ENCODE measurements around the gene SLC13A3.

DNA sequence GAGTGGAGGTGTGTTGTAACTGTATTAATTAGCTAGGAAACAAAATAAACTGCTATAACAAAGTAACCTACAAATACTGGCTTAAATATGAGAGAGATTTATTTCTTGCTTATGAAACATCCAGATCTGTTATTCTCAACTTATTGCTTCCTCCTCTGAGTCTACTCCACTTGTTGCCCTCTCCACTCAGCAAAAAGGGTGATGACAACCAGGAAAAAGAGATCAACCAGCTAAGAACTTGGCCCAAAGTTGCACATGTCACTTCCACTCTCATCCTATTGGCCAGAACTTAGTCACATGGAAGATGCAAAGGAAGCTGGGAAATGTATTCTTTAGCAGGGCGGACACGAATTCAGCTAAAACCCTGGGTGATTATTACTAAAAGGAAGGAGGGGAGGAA is 43.2 kb upstream of the SLC13A3 start:
- TF ChIP-seq, protein P1, sequence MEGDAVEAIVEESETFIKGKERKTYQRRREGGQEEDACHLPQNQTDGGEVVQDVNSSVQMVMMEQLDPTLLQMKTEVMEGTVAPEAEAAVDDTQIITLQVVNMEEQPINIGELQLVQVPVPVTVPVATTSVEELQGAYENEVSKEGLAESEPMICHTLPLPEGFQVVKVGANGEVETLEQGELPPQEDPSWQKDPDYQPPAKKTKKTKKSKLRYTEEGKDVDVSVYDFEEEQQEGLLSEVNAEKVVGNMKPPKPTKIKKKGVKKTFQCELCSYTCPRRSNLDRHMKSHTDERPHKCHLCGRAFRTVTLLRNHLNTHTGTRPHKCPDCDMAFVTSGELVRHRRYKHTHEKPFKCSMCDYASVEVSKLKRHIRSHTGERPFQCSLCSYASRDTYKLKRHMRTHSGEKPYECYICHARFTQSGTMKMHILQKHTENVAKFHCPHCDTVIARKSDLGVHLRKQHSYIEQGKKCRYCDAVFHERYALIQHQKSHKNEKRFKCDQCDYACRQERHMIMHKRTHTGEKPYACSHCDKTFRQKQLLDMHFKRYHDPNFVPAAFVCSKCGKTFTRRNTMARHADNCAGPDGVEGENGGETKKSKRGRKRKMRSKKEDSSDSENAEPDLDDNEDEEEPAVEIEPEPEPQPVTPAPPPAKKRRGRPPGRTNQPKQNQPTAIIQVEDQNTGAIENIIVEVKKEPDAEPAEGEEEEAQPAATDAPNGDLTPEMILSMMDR (conservative IDR thresholded peaks at IDR 0.05), result no peak
- TF ChIP-seq ZFX (IDR thresholded peaks at IDR 0.05), result no peak

All from C4-2B (cell line).